Stimulated activated naive CD8-positive, alpha-beta T cell treated with anti-CD3 and anti-CD28 coated beads, Interleukin-15, amount 100 ng/mL, for 72 hours (primary cell): Measurements from ENCODE around the gene M1AP.
"Not testable (repeated sequence)": the region's sequence is repeated elsewhere in the genome, so short reads cannot be mapped to it uniquely, and the experiment has no call there.

Experiments used
- ATAC-seq: fragments of 150-1000 bp; cut with Tn5 transposase; 2 replicates; pipeline ENCODE4 v1.10.0; 2021; ENCODE audit warnings: mild to moderate bottlenecking, moderate library complexity
- DNase-seq, 2 donors: peaks; one replicate each; pipeline ENCODE4 v3.0.0; 2021 to 2022
- H3K27ac Mint-ChIP-seq, 2 donors: one replicate each; pipeline ENCODE4 v1.8.0; 2022; ENCODE audit warnings: mild to moderate bottlenecking in 2 of 2, mixed read lengths in 2 of 2, moderate library complexity in 2 of 2
- H3K27me3 Mint-ChIP-seq: one replicate; pipeline ENCODE4 v1.8.0; 2022; ENCODE audit warnings: mixed read lengths
- H3K4me1 Mint-ChIP-seq: one replicate; pipeline ENCODE4 v1.8.0; 2022; ENCODE audit warnings: mild to moderate bottlenecking, mixed read lengths
- H3K4me3 Mint-ChIP-seq, 2 donors: one replicate each; pipeline ENCODE4 v1.8.0; 2022; ENCODE audit warnings: mild to moderate bottlenecking in 2 of 2, mixed read lengths in 2 of 2, moderate library complexity in 1 of 2
- H3K9me3 Mint-ChIP-seq, 2 donors: one replicate each; pipeline ENCODE4 v1.8.0; 2022; ENCODE audit warnings: mixed read lengths in 2 of 2

The M1AP gene

DNA sequence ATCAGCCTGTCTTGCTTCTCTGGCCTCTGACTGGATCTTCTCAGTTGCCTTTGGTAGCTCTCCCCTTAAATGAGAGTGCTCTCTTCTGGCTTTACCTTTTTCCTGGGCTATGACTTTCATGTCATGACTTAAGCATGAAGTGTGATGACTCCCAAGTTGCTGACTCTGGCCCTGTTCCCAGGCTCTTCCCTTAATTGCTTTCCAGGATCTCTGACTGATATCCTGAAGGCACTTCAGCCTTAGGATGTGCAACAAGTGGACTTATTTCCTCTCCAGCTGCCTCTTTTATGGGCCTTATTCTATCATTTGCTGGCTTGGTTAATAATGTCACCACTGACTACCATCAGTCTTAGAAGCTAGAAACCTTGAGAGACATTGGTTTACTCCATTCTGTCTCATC lies 23.3 kb upstream of the M1AP start:
- H3K27me3 Mint-ChIP-seq = no peaks in the 10 kb centered on the region
- H3K4me1 Mint-ChIP-seq = no peaks in the 10 kb centered on the region
- ATAC-seq (no peak), DNase-seq (no peak)
- no peak overlapping the region for H3K4me3 Mint-ChIP-seq
- no peaks in the 10 kb centered on the region for H3K9me3 Mint-ChIP-seq
- no peak overlapping the region for H3K27ac Mint-ChIP-seq

DNA sequence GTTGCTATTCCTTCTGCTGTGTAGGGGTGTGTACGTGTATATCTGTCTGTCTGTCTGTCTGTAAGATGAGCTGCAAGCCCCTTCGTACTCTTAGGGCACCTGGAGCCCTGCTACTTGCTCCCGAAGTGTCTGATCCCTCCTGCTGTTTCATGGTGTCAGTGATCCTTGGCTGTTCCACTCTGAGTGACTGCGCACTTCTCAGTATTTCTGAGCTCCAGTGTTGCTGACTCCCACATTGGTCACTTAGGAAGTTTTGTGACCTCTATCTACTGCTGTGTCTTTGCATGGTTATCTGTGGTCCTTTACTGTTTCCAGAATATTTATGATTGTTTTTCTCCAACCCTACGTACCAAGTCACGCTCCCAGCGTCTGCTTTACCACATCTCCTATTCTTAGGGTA lies 22.1 kb upstream of the M1AP start:
- Mint-ChIP-seq H3K9me3 (no peaks in the 10 kb centered on the region), H3K27me3 (no peaks in the 10 kb centered on the region), H3K4me3 (no peak overlapping the region), H3K4me1 (no peaks in the 10 kb centered on the region), H3K27ac (no peak overlapping the region)
- DNase-seq (no peak), ATAC-seq (no peak)

DNA sequence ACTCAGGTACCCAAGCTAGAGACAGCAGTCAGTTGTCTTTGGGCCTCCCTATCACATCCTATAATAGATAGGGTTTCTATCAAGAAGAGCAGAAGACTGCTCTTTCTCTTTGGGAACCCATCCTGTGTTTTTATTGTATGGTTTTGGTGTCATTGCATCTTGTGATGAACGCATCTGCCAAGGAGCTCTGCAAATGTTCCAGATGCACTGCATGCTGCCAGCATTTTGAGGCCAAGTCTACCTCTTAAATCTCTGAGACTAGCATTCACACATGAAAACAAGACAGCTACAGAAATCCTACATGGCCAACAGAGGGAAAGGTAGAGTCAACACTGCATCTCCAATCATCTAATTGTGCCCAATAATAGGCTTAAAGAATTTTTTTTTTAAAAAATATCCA lies 20.0 kb upstream of the M1AP start:
- no peaks in the 10 kb centered on the region for H3K9me3 Mint-ChIP-seq
- H3K27ac Mint-ChIP-seq = no peak overlapping the region
- H3K4me1 Mint-ChIP-seq = no peaks in the 10 kb centered on the region
- DNase-seq (no peak), ATAC-seq (no peak)
- H3K27me3 Mint-ChIP-seq = no peaks in the 10 kb centered on the region
- no peak overlapping the region for H3K4me3 Mint-ChIP-seq

DNA sequence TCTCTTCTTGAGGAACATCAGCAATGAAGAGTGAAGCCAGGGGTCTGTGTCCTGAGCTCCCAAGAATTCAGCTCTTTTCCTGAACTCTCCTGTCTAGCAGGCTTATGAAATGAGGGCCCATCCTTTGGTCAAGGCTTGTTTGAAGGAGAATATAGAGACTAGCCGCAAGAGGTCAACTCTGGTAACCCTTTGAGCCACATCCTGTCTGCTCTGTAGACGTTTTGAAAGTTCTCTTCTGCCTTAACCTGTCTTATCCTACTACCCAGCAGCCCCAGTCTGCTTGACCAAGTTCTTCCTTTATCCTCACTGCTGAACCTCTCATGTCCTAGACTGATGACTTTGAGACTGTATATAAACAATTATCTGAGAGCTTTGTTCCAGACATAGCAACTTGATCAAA lies 11.3 kb upstream of the M1AP start:
- no peaks in the 10 kb centered on the region for H3K9me3 Mint-ChIP-seq
- no peak overlapping the region for H3K4me3 Mint-ChIP-seq
- H3K27ac Mint-ChIP-seq = no peak overlapping the region
- peaks cover 8% of the 10 kb centered on the region for H3K27me3 Mint-ChIP-seq
- no peak for DNase-seq
- ATAC-seq = no peak
- peaks cover 12% of the 10 kb centered on the region for H3K4me1 Mint-ChIP-seq

DNA sequence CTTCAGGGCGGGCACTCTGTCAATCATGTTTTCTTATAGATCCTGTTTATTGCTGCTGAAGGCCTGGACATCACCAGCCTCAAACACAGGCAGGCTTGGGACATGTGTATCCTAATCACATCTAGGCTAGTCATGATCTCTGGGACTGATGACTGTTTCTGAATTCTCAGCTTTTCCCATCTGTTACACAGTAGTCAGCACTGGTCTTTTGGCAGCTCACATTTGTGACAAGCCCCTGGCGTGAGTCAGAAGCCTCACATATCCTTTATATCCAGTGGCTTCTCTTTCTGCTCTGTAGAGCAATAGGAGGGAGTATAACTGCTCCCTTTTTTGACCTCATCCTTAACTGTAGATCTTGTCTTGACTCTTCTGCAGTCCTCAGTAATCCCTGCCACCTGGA lies 10.4 kb upstream of the M1AP start:
- DNase-seq = no peak
- peaks cover 8% of the 10 kb centered on the region for H3K27me3 Mint-ChIP-seq
- no peak overlapping the region for H3K27ac Mint-ChIP-seq
- no peaks in the 10 kb centered on the region for H3K9me3 Mint-ChIP-seq
- ATAC-seq = no peak
- H3K4me1 Mint-ChIP-seq = peaks cover 12% of the 10 kb centered on the region
- H3K4me3 Mint-ChIP-seq = no peak overlapping the region

DNA sequence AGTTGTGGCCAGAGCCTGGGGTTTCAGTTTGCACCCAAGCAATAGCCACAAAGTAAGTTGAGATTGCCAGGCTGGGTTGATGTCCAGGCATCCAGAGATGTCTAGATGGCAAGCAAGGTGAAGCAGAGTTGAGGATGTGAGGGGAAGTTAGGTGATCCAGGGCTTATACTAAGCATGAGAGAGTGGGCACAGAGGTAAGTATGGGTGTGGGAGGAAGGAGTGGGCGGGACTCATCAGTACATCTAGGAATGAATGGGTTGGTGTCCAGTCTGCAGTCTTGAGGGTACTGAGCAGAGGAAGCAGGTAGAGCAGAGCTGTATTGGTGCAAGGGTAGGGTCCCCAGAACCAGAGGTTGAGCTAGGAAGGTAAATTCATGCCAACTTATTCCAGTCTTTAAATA lies 7.4 kb upstream of the M1AP start:
- ATAC-seq (no peak), DNase-seq (no peak)
- Mint-ChIP-seq H3K4me3 (no peak overlapping the region), H3K27me3 (peaks cover 13% of the 10 kb centered on the region), H3K4me1 (peaks cover 12% of the 10 kb centered on the region), H3K9me3 (peaks cover 0 to 4% of the 10 kb centered on the region in 2 donors), H3K27ac (no peak overlapping the region)

DNA sequence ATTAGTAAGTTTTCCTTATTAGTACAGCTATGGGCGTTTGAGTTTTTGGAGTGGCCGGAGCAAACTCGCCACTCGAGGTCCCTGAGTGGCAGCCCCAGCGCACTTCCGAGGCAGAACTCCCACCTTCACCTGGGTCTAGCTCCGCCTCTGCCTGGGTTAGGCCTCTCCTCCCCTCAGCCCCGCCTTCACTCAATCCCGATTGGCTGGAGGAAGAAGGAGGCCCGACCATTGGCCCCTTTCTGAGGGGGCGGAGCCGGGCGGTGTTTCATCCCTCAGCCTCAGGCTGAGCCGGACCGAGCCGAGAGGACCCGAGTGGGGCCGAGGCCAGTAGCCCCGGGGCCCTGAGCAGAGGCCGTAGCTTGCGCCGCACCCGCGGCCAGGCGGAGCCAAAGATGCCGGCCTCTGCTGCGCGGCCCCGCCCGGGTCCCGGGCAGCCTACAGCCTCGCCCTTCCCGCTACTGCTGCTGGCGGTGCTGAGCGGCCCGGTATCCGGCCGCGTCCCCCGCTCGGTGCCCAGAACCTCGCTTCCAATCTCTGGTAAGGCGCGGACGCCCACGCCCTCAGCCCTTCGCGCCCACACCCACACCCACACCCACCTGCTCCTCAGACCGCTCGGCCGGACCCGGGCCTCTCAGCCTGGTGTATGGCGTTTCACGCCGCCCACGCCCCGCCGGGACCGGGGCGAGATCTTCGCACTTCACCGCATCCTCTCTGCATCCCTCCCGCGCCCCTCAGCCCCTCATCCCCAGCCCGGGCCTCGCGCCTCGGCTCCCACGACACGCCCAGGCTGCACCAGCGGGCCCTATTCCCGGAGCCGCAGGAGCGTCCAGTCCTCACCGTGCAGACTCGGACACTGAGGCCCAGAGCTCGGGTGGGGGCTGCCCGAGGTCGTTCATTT lies 6.1 kb upstream of the M1AP start, which contains the start of gene SEMA4F:
Gene SEMA4F (plus strand): TSS at position 263 of the 898 bp plus-strand sequence. CDS start 130 bp downstream, at position 393.
- H3K4me1 Mint-ChIP-seq = peaks cover 12% of the 10 kb centered on the region
- peaks cover 25% of the 10 kb centered on the region for H3K27me3 Mint-ChIP-seq
- DNase-seq (peak; percentile 92 to 95), ATAC-seq (peak; percentile 99)
- peaks cover 0 to 4% of the 10 kb centered on the region in 2 donors for H3K9me3 Mint-ChIP-seq
- H3K4me3 Mint-ChIP-seq = peak within 1 kb of the TSS; percentile 75 to 83
- H3K27ac Mint-ChIP-seq = peak within 1 kb of the TSS; percentile 77 to 81

DNA sequence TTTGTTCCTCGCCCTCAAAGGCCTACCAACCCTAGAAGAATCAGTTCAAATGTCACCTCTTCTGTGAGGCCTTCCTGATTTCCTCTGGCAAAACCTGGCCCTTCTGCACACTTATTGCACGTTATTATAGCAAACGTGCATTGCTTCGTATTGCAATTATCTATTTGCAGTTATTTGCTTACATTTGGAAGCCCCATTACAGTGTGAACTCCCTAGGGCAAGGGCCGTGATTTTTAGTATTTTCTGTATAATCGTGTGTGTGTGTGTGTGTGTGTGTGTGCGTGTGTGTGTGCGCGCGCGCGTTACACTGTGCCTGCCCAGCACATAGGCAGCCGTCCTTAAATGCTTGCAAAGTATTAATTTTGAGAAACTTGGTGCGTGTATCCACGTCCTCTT lies 5.5 kb upstream of the M1AP start:
- peak overlapping the region; percentile 75 to 83 for H3K4me3 Mint-ChIP-seq
- peaks cover 31% of the 10 kb centered on the region for H3K27me3 Mint-ChIP-seq
- DNase-seq (no peak), ATAC-seq (peak; percentile 55)
- H3K9me3 Mint-ChIP-seq = peaks cover 0 to 4% of the 10 kb centered on the region in 2 donors
- H3K4me1 Mint-ChIP-seq = peaks cover 13% of the 10 kb centered on the region
- H3K27ac Mint-ChIP-seq = no peak overlapping the region

DNA sequence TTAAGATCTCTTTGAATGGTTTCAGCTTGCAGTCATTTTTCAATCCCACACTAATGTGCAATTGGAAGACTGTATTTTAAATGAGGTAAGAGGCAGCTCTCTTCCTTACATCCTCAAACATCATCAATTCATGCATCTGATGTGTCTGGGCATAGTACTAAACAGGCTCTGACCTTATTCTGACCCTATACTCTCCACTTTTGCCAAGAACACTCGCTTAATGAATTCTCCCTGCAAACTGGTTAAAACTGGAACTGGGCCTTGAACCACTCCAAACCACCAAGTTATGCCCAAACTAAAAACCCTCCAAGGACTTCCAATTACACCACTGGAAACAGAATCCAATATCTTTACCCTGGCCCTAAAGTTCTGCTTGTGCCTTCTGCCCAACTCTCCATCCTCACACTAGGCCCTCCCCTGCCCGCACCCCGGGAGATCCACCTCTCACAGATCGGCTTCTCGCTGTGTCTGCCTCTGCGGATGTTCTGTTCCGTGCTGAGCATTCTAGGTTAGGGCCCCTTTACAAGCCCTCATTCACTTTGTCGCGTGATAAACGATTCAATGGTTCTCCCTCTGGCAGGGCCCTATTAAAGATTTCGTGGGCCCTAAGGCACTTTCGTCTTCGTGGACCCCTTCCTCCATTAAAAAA lies 1.2 kb downstream of the M1AP start:
- Mint-ChIP-seq H3K9me3 (no peaks in the 10 kb centered on the region), H3K27ac (peak overlapping the region in 1 of 2 donors; percentile 57), H3K4me1 (peaks cover 5% of the 10 kb centered on the region), H3K4me3 (no peak overlapping the region), H3K27me3 (peaks cover 55% of the 10 kb centered on the region)
- no peak for ATAC-seq
- DNase-seq = no peak

DNA sequence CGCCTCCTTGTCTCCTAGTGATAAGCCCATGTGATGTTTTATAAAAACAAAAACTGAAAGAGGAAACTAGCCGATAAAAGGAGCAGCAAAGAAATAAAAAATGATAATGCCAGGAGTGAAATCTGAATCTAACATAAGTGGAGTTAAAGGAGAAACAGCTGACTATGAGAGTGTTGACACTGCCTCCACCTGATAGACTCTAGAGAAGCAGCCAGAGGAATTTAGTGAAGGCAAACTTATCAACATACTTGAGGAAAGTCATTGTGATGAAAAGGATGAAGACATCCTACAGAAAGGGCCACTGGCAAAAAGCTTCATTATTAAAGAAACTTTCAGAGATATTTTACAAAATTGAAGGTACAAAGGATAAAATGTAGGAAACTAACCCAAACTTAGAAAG lies 1.9 kb downstream of the M1AP start:
- Mint-ChIP-seq H3K4me1 (peaks cover 5% of the 10 kb centered on the region), H3K4me3 (no peak overlapping the region), H3K27ac (no peak overlapping the region), H3K27me3 (peaks cover 59% of the 10 kb centered on the region), H3K9me3 (no peaks in the 10 kb centered on the region)
- DNase-seq (no peak), ATAC-seq (no peak)

DNA sequence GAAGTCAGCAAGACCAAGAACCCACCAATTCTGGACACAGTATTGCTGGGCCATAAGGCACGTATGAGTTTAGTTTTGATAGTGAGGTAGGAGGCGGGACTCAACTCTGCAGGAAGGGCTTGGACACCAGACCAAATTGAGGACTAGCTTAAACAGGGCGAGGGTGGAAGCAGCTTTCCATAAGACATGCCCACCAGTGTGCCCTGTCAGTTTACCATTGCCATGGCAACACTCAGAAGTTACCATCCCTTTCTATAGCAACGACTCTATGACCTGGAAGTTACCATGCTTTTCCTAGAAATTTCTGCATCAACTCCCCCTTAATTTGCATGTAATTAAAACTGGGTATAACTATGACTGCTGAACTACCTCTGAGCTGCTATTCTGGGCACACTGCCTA lies 2.8 kb downstream of the M1AP start:
- Mint-ChIP-seq H3K4me3 (no peak overlapping the region), H3K9me3 (no peaks in the 10 kb centered on the region), H3K27ac (no peak overlapping the region), H3K27me3 (peaks cover 60% of the 10 kb centered on the region), H3K4me1 (peaks cover 5% of the 10 kb centered on the region)
- ATAC-seq (no peak), DNase-seq (no peak)

DNA sequence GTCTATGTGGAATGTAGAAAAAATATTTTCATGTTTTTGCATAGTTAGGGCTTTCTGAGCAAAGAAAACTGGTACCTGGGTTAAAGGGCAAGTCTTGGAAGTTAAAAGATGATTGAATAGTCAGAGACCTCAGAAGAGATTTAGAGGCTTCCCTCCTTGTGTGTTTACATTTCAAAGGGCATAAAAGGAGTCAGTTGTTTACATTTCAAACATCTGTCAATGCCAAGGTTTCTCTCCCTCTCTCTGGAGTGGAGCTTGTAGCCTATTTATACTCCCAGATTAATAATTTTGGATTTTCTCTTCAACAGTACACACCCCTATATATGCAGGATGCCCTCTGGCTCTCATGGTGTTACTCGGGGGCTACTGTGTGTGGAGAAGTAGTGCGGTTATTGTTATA lies 8.6 kb downstream of the M1AP start:
- Mint-ChIP-seq H3K27me3 (peaks cover 52% of the 10 kb centered on the region), H3K9me3 (no peaks in the 10 kb centered on the region)

DNA sequence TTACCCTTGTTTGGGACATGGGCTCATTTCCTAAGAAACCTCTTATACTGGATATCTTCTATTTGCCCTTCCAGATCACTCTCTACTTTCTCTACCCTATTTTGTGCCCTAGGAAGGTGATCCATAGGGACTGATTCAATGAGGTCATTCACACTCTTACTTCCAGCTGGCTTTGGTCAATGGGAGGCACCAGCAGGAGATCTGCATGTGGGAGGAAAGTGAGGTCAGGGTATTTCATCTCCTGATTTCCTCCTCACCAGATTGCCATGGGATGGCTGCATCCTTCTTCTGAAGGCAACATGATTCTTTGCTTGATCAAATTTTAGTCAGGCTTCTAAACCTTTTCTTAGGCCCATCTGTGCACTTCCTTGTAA lies 15.2 kb downstream of the M1AP start:
- Mint-ChIP-seq H3K27ac (no peak overlapping the region), H3K4me1 (no peaks in the 10 kb centered on the region), H3K9me3 (no peaks in the 10 kb centered on the region), H3K4me3 (no peak overlapping the region), H3K27me3 (peaks cover 25% of the 10 kb centered on the region)
- ATAC-seq (no peak), DNase-seq (no peak)

More for the DNA sequence above, 8.6 kb downstream of the M1AP start:
- ATAC-seq (no peak), DNase-seq (no peak)
- Mint-ChIP-seq H3K4me3 (no peak overlapping the region), H3K4me1 (no peaks in the 10 kb centered on the region), H3K27ac (no peak overlapping the region)

DNA sequence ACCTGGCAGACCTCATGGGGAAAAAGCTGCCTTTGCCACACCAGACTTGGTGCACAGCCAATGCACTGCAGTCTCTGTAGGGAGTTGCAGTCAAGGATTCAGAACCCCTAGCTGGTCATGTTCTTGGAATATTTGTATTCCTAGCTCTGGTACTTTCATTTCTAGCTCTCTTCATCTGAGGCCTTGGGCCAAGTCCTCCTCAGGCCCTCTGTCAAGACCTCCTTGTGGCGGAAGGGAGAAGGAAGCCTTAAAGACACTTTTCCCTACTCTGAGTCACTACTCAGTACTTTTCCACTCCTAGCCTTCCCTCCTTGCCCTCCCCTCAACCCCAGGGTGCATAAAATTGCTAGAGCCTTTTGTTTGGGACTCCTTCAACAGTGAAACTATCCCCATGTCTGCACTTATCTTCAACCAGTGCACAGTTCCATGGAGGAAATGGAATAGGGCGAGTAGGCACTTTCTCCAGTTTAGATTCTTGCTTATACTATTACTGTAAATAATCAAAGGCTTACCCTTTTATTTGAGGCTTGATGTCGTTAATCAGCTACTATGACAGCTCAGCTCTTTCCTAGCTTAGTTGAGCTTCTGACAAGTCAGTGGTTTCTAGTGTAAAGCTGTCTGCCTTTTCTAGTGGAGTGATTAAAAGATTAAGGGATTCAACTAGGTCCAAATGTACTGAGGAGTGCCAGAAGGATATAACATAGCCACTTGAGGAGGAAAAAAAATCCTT lies 15.8 kb downstream of the M1AP start:
- H3K4me3 Mint-ChIP-seq = no peak overlapping the region
- no peak overlapping the region for H3K27ac Mint-ChIP-seq
- H3K9me3 Mint-ChIP-seq = no peaks in the 10 kb centered on the region
- H3K27me3 Mint-ChIP-seq = peaks cover 24% of the 10 kb centered on the region
- DNase-seq (no peak), ATAC-seq (no peak)
- no peaks in the 10 kb centered on the region for H3K4me1 Mint-ChIP-seq

DNA sequence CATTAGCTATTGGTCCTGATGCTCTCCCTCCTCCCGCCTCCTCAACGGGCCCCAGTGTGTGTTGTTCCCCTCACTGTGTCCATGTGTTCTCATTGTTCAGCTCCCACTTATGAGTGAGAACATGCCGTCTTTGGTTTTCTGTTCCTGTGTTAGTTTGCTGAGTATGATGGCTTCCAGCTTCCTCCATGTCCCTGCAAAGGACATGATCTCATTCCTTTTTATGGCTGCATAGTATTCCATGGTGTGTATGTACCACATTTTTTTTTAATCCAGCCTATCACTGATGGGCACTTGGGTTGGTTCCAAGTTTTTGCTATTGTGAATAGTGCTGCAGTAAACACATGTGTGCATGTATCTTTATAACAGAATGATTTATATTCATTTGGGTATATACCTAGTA lies 17.7 kb downstream of the M1AP start:
- not testable (repeated sequence) for DNase-seq, H3K27ac Mint-ChIP-seq, ATAC-seq, H3K9me3 Mint-ChIP-seq, H3K4me1 Mint-ChIP-seq, H3K27me3 Mint-ChIP-seq, H3K4me3 Mint-ChIP-seq
